GM12872 (cell line): ENCODE results near the gene PMF1.

Experiments used
- TF ChIP-seq, protein P1 (sequence below): IDR thresholded peaks from 3 replicates; pipeline ENCODE4 v1.5.1; 2011; ENCODE audit warnings: low read depth, mild to moderate bottlenecking, low read length, moderate library complexity; ENCODE audit not compliant: insufficient read depth

The PMF1 gene

DNA sequence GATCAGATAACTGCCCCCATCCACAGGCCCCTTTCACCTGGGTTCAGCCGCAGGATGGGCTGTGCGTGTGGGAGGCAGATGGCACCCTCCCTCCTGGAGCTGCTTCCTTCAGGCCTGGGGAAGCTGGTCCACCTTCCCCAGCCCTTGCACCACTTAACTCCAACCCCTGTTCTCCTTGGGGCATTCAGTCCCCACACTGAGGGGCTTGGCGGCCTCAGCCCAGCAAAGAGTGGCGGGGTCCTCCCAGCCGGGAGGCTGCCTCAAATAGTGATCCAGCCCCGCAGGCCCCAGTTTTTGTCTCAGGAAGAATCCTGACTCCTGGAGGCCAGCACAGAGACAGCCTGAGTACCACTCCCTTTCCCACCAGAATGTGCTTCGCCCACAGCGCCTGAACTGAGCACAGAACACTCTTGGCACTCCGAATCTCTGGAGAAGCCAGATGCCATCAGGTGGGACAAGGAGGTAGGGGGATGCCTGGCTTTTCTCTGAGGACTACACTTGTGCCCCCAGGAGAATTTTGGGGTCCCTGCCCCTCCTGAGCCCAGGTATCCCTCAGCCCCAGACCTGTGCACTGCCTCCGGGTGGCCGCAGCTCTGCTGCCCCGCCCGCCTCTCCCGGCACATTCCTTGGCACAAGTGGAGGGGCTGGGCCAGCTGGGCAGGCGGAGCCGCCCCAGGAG, 34.1 kb downstream of the PMF1 start:
- TF ChIP-seq, protein P1, sequence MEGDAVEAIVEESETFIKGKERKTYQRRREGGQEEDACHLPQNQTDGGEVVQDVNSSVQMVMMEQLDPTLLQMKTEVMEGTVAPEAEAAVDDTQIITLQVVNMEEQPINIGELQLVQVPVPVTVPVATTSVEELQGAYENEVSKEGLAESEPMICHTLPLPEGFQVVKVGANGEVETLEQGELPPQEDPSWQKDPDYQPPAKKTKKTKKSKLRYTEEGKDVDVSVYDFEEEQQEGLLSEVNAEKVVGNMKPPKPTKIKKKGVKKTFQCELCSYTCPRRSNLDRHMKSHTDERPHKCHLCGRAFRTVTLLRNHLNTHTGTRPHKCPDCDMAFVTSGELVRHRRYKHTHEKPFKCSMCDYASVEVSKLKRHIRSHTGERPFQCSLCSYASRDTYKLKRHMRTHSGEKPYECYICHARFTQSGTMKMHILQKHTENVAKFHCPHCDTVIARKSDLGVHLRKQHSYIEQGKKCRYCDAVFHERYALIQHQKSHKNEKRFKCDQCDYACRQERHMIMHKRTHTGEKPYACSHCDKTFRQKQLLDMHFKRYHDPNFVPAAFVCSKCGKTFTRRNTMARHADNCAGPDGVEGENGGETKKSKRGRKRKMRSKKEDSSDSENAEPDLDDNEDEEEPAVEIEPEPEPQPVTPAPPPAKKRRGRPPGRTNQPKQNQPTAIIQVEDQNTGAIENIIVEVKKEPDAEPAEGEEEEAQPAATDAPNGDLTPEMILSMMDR, result no peak

DNA sequence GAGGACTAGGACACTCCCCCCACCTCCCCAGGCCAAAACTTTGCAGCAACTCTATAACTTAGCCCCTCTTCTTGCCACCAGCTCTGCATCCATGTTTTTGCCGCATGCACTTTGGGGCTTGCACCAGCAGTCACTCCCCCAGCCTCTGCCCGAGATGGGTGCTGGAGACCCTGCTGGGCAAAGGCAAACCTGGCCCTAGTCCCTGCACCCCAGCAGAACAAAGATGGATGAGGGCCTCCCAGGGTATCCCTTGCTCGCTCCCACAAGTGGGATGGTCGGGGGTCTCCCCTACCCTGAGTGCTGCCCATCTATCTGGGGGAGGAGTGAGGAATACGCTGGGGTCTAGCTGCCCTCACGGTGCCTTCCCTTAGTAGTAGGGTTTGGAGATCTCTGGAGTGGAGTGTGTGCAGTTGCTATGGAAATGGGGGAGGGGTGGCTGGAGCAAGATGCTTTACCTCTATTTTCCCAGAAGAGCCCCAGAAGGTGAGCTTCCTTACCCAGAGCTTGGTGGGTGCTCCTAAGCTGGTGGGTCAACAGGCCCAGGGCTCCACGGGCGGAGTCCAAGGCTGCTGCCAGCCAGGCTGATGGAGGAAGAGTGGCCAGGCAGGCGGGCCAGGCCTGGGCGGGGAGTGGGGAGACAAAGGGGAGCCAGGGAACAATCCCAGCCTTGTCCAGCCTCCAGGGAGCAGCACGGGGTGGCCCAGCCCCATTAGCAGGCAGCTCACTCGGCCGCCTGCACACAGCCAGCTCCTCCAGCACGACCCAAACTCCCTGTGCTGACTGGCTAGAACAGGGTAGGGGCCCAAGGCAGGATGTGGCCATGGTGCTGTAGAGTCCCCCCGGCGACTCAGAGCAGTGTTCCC, 34.9 kb downstream of the PMF1 start, which contains the start of gene PAQR6:
Gene PAQR6, minus strand, starts transcription at position 597 of the 863 bp plus-strand sequence. CDS start 1,325 bp downstream, outside the sequence.
- TF ChIP-seq, protein P1, result no peak

DNA sequence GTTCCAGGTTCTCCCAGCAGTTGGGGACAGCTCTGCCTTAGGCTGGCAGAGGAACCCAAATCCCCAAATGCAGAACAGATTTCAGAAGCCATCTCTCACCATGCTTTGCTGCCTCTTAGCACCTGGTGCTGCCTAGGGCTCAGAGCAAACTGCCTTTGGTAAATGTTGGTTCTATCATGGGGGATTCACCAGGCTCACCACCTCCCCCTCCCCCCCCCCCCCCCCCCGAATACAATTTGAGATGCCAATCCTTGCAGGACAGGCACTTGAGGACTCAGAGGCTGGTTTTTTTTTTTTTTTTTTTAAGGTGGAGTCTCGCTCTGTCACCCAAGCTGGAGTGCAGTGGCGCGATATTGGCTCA, 35.5 kb downstream of the PMF1 start:
- TF ChIP-seq, protein P1, result no peak

GRCh38 chr1:156249593-156249992, 36.8 kb downstream of the PMF1 start:
- TF ChIP-seq, protein P1, result no peak

DNA sequence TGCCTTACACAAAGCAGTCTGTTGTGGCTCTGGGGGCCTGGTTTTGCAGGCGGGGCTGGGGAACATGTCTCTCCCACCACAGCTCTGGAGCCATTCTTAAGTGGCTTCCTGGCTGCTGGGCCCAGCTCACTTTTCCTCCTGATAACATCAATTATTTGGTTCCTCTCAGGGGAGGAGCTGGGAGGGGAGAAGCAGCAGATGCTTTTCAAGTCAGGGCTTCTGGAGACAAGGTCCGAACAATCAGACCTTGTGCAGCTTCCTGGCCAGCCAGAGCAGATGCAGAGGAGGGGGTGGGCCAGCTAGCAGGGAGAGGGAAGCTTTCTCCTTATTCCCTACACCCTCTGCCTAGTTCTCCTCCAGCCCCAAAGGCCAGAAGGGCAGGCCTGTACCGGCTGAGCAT, 38.7 kb downstream of the PMF1 start:
- TF ChIP-seq, protein P1, result no peak

- TF ChIP-seq, protein P1, result no peak
These were observed 40.8 kb downstream of the PMF1 start for GRCh38 chr1:156253634-156254033.

GRCh38 chr1:156257711-156258110, 44.9 kb downstream of the PMF1 start:
- TF ChIP-seq, protein P1, result no peak
